Activated CD4-positive, alpha-beta T cell treated with anti-CD3 and anti-CD28 coated beads, Interleukin-2, amount 50 U/mL, for 4 hours (primary cell): ENCODE measurements around the gene SLC66A2.

Experiments
- DNase-seq, 2 experiments: peaks; one replicate each; pipeline ENCODE4 v3.0.0-alpha.2; 2020

SLC66A2 gene

GRCh38 chr18:79949697-79950487, 1.6 kb downstream of the SLC66A2 start:
- no peak for DNase-seq

- no peak for DNase-seq
Observed at GRCh38 chr18:79948719-79949411, 2.6 kb downstream of the SLC66A2 start.

GRCh38 chr18:79947881-79948610, 3.4 kb downstream of the SLC66A2 start:
- DNase-seq, result no peak

GRCh38 chr18:79947054-79947755, 4.2 kb downstream of the SLC66A2 start:
- no peak for DNase-seq

GRCh38 chr18:79945118-79946042, 6.1 kb downstream of the SLC66A2 start:
- no peak for DNase-seq

GRCh38 chr18:79944746-79945117, 6.7 kb downstream of the SLC66A2 start:
- no peak for DNase-seq

GRCh38 chr18:79944126-79944731, 7.2 kb downstream of the SLC66A2 start:
- no peak for DNase-seq

- no peak for DNase-seq
Observed at GRCh38 chr18:79943608-79944125, 7.8 kb downstream of the SLC66A2 start.

GRCh38 chr18:79942786-79943607, 8.5 kb downstream of the SLC66A2 start:
- no peak for DNase-seq

GRCh38 chr18:79942211-79942610, 9.2 kb downstream of the SLC66A2 start:
- DNase-seq, result no peak

- no peak for DNase-seq
Observed at GRCh38 chr18:79941473-79942119, 9.9 kb downstream of the SLC66A2 start.

GRCh38 chr18:79940814-79941472, 10.5 kb downstream of the SLC66A2 start:
- DNase-seq, result no peak

- no peak for DNase-seq
Observed at GRCh38 chr18:79940126-79940813, 11.2 kb downstream of the SLC66A2 start.

GRCh38 chr18:79939096-79939495, 12.4 kb downstream of the SLC66A2 start:
- DNase-seq, result no peak

GRCh38 chr18:79938196-79938595, 13.3 kb downstream of the SLC66A2 start:
- DNase-seq, result no peak

GRCh38 chr18:79937103-79937860, 14.2 kb downstream of the SLC66A2 start:
- no peak for DNase-seq

GRCh38 chr18:79936641-79937040, 14.8 kb downstream of the SLC66A2 start:
- DNase-seq, result no peak

GRCh38 chr18:79935925-79936324, 15.5 kb downstream of the SLC66A2 start:
- no peak for DNase-seq
